SK-N-SH treated with all-trans-retinoic acid at 6 μM for 48 hours (cell line): Measurements from ENCODE around the gene ZNF614.

Experiments used
- BACH2 ChIP-seq: fragments of 250-450 bp; sonication (Bioruptor Pico); IDR thresholded peaks from 2 replicates; pipeline ENCODE4 v1.9.0; 2021; ENCODE audit warnings: mild to moderate bottlenecking, borderline replicate concordance
- CSDC2 ChIP-seq: fragments of 250-450 bp; sonication (Bioruptor Pico); IDR thresholded peaks from 2 replicates; pipeline ENCODE4 v1.5.0; 2020; ENCODE audit warnings: mild to moderate bottlenecking, moderate library complexity
- RARB ChIP-seq: fragments of 250-450 bp; sonication (Bioruptor Pico); IDR thresholded peaks from 2 replicates; pipeline ENCODE4 v1.8.0; 2021; ENCODE audit warnings: mild to moderate bottlenecking, moderate library complexity
- SNAI2 ChIP-seq: fragments of 250-450 bp; sonication (Bioruptor Pico); IDR thresholded peaks from 2 replicates; pipeline ENCODE4 v1.5.0; 2020; ENCODE audit warnings: mild to moderate bottlenecking, moderate library complexity
- TCF4 ChIP-seq: fragments of 250-450 bp; sonication (Bioruptor Pico); IDR thresholded peaks from 2 replicates; pipeline ENCODE4 v1.8.0; 2021; ENCODE audit warnings: mild to moderate bottlenecking, moderate library complexity, borderline replicate concordance

DNA sequence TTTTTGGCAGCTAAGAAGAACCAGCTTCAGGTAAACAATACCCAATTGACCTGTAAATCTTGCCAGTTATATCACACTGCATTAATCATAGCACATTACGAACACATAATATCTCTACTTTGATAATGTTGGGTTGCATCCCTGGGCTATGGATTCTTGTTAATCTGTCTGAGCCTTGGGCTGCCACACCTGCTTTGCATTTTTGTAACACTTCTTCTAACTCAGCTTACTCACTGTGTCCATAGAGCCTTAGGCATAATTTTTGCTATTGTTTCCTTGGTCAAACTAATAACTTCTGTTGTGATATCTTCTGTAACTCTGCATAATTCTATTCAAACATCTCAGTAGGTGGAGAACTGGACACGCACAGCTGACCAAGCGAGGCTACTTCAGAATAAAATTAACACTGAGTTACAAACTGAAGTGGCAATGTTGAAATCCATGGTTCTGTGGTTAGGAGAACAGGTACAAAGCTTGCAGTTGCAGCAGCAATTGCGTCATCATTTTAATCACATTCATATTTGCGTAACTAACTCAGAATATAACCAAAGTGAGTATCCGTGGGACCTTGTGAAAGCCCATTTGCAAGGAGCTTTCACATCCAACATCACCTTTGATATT, 48.0 kb downstream of the ZNF614 start:
- TF ChIP-seq SNAI2 (CRISPR knock-in tag), result no peak
- no peak for TF ChIP-seq RARB (CRISPR knock-in tag)
- TF ChIP-seq BACH2, result no peak
- TF ChIP-seq TCF4 (CRISPR knock-in tag), result no peak
- TF ChIP-seq CSDC2, result no peak
